Activated T-cell treated with anti-CD3 and anti-CD28 coated beads for 48 hours (primary cell): Measurements from ENCODE around the gene ARID5B.

Experiments used
- DNase-seq: peaks from one replicate; pipeline ENCODE4 v3.0.0-alpha.2; 2020; ENCODE audit warnings: low read depth

ARID5B gene

DNA sequence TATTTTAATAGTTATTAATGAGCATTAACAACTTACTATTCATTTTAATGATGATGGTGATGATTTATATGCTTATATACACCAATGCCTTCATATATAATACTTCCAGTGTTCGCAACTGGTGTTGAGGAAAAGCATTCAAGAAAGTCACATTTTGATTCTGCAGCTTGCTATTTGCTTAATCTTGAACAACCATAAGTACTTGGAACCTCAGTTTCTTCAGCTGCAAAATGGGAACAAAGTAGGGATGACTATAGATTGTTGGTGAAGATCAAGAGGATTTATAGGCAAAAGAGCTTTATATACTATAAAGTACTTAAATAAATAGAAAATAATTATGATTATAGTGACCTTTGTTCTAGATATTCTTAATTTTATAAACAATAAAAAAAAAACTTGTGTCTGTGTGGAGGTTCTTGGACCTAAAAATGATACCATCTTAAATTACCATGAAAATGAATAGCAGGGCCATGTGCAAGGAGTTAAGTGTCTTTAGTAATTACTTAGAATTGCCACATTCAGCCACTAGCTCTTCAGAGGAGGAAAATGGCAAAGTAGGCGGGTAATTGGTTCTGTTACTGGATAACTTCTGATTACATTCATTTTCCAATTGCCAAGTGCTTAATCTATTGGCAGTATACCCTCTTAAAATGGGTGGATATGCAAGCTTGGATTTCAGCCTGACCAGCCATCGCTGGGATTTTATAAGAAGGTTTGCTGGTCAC, 4.5 kb downstream of the ARID5B start:
- DNase-seq: no peak

DNA sequence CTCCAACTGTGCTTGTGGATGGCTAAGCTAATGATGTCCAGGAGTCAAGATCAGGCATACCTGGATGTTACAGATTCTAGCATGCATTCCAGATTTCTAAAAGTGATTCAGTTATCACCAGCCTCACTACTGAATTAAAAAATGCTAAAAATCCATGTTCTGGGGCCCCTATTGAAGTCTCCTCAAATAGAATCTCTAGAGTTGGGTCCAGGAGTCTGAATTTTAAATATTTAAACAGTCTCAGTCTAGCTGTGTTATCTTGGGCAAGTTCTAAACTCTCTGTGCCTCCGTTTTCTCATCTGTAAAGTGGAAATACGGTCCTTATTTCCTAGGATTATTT, 5.0 kb downstream of the ARID5B start:
- DNase-seq: no peak

DNA sequence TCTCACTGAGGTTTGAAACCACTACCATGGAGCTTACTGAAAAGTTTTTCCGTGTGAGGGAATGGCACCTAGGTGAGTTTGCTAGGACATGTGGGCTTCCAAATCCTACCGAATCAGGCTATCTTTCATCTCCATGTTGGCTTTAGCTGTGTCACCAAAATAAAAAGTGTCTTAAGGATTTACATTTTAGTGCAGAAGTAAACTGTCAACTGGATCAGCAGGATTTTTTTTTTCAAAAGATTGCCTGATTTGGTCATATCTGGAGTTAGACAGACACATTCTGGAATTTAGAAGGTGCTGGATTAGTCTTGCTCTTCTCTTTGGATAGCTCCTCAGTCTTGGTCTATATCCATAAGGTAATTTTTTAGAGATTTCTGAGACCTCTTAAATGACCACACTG, 5.5 kb downstream of the ARID5B start:
- no peak for DNase-seq

DNA sequence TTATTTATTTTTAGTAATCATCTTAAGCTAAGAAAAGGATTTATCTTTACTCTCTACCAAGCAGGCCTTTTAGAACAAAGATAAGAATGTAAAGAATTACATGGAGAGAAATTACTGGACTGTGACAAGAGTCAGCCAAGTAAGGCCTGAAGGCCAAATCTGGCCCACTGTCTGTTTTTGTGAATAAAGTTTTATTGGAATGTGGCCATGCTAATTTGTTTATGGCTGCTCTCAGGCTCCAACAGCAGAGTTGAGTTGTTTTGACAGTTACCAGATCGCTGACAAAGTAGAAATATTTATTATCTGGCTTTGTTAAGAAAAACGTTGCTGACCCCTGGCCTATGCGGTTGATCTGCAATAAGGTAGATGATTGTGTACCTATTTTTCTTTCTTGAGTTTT, 6.1 kb downstream of the ARID5B start:
- no peak for DNase-seq

DNA sequence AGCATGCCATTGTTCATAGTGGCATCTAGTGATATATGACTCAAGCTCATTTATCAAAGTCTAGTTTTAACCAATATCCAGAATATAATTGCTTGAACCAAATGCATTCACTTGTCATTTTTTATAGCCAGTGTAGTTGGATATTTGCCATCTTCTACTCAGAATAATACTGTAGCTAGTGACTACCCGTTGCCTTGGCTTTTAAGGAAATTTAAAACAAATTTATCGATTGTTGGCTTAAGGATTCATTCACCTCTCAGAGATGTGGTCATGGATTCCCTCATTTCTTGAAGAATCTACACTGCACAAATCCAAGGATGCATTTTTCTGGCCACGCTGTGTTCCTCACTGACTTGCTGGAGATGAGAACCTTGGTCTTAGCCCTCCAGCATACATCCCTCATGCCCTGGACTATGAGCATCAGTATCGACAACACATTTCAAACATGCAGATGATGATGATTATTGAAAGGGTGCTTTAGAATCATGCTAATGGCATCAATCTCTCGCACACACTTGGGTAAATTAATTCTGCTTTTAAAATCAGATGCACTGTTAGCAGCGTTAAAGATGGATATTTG, 8.8 kb downstream of the ARID5B start:
- no peak for DNase-seq

DNA sequence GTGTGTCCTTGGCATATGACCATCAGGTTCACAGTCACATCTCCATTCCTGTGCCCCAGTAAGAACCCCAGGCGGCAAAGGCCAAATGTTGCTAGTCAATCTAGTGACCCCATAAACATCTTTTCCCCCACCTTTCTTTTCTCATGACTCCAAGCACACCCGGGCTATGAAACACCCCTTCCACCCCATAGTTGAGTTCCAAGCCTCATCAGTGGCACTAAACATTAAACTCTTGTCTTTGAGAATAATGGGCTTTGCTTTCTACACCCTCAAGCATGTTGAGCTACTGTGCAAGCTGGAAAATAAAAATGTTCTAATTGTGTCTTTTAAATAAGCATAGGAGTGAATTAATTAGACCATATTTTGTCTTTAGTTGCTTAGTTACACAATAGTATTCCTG, 9.4 kb downstream of the ARID5B start:
- no peak for DNase-seq

DNA sequence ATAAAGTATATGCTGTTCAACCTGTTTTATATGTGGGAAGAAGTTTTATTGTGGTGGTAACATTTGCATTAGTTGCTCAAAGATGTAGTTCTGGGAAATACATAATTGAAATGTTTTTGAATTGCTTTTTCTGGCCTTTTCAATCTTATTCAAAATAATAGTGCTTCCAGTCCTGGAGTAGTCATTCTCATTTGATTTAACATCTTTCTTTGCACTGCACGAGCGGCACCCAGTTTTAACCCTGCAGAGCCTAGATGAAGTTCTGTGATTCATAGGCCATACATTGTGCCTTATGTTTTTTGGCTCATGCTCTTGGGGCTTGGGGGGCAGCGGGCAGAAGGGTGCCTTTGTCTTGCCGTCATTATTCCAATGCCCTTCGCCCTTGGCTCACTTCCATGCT, 9.9 kb downstream of the ARID5B start:
- no peak for DNase-seq

DNA sequence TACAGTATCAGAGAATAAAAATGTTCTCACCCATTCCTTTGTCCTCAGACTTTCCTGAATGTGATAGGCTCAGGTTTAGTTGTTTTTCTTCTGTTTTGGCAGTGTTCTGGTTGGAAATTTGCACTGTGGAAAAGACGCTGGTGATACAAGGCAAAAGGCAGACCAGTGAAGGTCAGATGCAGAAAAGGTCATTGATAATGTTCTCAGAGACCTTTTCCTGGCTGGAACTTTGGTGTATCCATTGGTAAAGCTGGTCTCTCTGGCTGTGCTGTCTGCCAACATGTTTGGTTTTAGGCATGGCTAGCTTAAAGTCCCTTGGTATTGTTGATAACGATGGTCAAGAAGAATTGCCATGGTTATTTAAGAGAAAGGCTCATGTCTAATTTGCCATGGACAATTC, 11.5 kb downstream of the ARID5B start:
- no peak for DNase-seq

DNA sequence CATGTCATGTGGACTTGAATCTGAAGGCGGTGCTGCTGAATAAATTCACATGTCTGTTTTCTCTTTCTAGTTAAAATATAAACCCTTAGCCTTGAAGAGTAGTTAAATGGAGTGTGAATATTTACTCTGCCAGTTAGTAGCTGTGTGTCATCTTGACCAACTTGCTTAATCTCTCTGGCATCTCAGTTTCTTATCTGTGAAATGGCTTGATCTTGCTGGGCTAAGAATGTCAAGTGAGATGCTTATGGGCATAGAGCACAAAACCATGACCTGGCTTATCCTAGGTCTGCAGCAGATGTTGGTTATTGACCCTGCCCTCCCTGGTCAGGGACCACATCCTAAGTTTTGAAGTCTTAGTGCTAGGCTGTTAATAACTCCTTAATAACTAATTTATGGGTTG, 16.6 kb downstream of the ARID5B start:
- DNase-seq: no peak

DNA sequence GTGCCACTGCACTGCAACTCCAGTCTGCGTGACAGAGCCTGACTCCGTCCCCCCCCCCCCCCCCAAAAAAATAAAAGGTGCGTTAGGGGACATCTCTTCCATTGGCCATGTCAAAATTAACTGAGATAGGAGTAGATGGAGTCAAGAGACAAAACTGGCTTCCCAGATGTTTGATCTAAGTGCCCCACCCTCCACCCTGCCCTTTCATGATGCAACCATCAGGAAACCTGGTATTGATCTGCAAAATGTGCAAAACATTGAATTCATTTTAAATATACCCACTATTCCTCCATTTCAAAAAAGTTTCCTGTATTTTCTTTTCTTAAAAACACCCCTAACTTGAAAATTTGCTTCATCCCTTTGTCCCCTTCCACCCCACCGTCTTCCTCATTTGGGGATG, 17.5 kb downstream of the ARID5B start:
- no peak for DNase-seq

DNA sequence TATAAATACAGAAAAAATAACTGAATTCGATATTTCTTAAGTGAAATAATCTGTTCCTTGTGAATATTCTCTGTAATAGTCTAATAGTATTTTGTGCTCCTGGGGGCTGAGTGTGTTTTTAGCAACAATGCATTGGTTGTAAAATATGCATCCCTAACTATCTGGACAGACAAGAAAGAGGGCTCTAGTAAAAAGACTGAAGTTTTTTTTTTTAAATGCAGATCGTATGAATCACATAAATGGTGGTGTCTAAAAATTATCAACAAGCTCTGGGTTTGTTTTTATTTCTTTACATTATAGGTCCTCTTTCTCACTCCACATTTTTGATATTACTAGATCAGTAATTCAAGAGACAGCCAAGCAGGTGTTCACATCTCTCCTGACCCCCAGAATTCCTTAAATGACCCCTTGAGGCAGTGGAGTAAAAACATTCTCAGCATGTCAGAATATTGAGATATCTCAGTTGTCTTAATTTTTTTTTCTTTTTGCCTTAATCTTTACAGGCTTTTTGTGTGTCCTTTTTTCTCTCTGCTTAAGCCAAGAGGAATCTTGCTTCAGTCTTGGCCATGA, 18.2 kb downstream of the ARID5B start:
- no peak for DNase-seq

DNA sequence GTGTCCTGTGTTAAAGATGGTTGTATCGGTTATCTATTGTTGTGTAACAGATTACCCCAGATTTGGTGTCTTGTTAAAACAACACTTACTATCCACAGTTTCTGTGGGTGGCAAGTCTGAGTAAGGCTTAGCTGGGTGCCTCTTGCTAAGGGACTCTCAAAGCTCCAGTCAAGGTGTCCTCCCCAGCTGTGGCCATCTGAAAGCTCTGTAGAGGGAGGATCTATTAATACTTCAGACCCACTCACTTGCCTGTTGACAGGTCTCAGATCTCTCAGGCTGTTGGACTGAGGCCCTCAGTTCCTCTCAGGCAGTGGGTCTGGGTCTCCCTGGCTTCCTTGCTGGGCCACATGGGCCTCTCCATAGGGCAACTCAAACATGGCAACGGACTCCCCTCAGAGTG, 19.6 kb downstream of the ARID5B start:
- no peak for DNase-seq

DNA sequence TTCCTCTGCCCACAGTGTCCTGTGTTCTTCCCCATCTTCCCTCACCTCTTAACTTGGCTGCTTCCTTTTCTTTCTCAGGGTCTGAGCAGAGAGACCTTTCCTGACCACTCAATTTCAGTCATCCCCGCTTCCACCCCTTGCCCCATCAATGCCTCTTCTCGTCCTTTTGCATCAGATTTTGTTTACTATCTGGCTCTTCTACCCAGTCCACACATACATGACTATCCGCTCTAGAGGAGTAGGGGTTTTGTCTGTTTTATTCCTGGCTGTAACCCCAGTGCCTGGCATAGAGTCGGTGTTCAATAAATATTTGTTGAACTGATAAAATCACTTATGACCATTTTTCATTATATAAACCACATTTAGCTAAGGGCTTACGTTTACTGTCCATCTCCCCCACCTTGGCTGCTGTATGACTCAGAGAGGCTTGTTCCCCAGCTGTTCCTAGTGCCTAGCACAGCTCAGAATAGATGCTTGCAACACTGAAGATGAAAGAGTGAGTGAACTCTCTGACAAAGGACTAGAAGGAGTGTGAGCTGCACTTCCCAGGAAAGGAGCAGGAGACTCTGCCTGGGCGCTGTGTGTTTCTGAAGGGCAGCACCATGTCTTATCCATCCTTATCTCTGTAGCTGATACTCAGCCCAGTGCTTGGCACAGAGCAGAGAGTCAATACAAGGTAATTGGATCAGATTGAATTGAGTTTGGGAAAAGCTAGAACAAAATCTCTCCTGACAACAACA, 21.9 kb downstream of the ARID5B start:
- no peak for DNase-seq

DNA sequence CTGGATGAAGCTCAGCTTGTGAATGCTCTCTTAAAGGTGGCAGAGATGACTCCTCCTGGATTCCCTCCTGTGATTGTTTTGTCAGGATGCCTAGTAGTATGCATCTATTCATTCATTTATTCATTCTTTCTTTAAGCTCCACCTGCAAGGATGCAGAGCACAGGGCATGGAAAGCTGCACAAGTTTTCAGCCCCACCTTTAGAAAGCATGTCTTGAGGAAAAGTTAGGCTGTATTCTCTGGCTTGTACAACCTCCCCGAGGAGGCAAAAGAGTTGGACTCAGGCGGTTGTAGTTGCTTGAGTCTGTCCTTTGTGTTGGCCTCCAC, 22.4 kb downstream of the ARID5B start:
- DNase-seq: no peak

DNA sequence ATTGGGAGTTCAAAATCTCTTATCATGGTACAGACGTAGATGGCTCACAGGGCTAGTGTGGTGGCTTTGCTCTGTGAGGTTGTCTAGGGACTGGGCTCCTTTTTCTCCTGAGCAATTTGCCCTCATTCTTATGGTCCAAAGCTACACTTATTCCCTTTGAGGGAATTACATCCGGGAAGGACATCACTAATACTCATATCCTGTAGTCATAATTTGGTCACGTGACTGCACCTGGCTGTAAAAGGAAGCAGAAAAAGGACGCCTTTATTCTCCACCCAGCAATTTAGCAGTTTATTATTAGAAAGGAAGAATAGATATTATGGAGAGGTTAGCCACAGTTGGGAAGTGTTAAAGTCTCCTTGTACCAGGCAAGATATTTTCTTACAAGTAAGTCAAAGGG, 28.1 kb downstream of the ARID5B start:
- no peak for DNase-seq

DNA sequence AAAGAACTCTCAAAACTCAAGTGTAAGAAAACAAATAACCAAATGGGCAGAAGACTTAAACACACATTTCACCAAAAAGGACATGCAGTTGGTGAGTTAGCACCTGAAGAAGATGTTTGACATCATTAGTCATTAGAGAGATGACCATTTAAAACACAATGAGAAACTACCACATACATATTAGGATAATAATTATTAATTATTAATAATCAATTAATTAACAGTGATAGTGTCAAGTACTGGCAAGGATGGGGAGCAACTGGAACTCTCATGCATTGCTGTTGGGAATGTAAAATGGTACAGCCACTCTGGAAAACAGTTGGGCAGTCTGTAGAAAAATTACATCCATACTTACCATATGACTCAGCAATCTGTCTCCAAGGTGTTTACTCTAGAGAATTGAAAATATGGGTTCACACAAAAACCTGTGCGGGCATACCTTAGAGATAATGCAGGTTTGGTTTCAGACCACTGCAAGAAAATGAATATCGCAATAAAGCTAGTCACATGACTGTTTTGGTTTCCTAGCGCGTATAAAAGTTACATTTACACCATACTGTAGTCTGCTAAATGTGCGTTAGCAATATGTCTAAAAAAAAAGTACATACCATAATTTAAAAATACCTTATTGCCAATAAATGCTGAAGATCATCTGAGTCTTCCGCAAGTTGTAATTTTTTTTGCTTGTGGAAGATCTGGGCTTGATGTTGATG, 30.3 kb downstream of the ARID5B start:
- no peak for DNase-seq

DNA sequence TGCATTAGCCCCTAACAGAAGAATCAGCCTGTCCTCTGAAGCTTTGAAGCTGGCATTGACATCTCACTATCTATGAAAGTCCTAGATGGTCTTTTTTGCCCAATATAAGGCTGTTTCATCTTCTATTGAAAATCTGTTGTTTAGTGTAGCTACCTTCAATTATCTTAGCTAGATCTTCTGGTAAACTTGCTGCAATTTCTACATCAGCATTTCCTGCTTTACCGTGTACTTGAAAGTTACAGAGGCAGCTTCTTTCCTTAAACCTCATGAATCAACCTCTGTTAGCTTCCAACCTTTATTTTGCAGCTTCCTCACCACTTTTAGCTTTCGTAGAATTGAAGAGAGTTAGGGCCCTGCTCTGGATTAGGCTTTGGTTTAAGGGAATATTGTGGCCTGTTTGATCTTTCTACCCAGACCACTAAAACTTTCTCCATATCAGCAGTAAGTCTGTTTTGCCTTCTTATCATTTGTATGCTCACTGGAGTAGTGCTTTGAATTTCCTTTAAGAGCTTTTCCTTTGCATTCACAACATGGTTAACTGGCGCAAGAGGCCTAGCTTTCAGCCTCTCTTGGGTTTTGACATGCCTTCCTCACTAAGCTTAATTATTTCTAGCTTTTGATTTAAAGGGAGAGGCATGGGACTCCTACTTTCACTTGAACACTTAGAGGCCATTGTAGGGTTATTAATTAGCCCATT, 32.5 kb downstream of the ARID5B start:
- no peak for DNase-seq

DNA sequence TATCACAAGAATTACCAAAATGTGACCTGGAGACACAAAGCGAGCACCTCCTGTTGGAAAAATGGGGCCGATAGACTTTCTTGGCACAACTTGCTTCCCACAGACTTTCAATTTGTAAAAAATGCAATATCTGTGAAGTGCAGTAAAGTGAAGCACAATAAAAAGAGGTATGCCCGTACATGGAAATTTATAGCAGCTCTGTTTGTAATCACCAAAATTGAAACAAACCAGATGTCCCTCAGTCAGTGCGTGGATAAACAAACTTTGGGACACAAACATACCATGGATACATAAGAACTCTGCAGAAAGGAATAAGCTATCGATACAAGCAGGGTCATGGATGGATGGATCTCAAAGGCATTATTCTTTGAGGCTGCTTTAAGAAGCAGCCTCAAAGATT, 33.6 kb downstream of the ARID5B start:
- DNase-seq: no peak

DNA sequence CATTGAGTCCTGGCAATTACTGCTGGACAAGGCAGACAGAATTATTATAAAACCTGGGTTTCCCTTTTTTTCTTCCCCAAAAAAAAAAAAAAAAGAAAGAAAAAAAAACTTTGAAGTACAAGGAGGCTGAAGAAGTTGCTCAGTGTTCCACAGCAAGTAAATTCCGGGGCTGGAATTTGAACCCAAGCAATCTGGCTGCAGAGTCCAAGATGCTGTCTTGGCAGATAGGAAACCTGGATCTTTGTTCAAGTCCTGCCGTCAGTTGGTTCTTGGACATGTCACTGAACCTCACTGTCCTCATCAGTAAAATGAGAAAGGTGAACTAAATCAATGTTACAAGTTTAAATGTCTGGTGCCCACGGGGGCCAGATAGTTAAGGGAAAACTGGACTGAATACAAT, 35.3 kb downstream of the ARID5B start:
- DNase-seq: no peak

DNA sequence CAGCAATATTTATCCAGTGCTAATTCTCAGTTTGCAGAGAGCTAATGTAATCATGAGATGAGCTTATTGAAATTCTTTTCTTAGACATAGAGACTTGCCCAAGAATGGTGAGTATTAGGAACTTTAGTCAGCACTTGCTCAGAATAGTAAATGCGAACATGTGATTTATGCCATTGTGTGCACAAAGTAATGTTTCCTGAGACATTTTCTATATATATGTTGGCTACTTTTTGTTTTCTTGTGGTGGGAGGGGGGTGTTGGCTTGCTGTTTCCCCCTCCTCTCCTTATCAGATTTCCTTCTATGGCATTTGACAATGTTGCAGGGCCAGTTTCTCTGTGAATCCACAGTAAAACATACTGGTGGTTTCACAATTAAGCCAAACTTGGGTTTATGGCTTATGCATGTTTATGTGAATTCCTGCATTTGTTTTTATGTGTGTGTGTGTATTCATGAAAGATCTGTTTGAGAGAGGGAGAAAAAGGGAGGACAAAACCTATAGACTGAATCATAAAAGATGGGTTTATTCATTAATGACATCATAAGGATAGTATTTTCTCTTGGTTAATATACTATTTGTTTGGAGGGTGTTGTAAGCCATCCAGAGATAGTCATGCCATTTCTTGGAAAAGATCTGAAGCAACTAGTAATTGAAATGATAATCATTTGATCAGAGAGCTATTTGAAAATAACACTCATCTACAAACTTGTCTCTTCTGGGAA, 36.3 kb downstream of the ARID5B start:
- no peak for DNase-seq

DNA sequence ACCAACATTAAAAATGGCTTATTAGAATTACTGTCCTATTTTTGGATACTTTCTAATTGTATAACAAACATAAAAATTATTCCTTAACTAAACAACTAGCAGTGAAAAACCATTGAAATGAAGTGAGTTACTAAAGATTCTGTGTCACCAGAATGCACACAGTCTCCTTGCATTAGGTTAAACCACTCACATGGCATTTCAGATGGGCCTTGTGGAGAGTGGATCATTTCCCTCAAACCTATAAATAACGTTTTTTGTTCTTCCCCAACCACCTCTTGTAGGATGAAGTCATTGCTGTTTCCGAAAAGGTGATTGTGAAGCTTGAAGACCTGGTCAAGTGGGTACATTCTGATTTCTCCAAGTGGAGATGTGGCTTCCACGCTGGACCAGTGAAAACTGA, 38.4 kb downstream of the ARID5B start:
- DNase-seq: no peak
